C4-2B (cell line): ENCODE results near the gene ARHGEF26.

ENCODE experiments used
- H3K27ac ChIP-seq: fragments of 450-650 bp; 2 replicates; pipeline ENCODE4 v1.5.1; 2017
- CTCF ChIP-seq: fragments of 450-650 bp; conservative IDR thresholded peaks from 2 replicates; pipeline ENCODE4 v1.5.1; 2017; ENCODE audit warnings: mild to moderate bottlenecking
- ZFX ChIP-seq: fragments of 450-650 bp; IDR thresholded peaks from 2 replicates; pipeline ENCODE4 v1.6.1; 2017

Gene ARHGEF26

GRCh38 chr3:154101250-154101649 lies 19.9 kb upstream of the ARHGEF26 start:
- no peak for TF ChIP-seq ZFX
- no peak for TF ChIP-seq CTCF
- H3K27ac ChIP-seq = no peak overlapping the region

DNA sequence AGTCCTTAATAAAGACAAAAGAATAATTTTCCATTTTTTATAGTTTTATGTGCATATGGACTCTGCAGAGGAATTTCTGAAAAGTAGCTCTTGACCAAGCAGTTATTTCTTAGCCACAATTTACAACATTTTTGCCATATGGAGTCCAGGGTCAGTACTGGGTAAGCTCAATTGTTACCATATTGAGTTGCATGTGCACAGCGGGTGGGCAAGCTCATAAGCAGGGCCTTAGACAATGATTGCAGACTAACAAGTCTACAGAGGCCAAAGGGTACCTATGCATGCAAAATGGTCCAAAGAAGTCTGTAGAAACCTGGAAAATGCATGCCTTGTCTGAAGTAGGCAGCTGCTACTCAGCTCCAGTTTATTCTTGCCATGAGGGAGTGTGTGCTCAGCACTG lies 19.0 kb upstream of the ARHGEF26 start:
- H3K27ac ChIP-seq = no peak overlapping the region
- TF ChIP-seq ZFX (no peak), CTCF (no peak)

GRCh38 chr3:154105218-154105975 lies 15.8 kb upstream of the ARHGEF26 start:
- TF ChIP-seq CTCF (no peak), ZFX (no peak)

DNA sequence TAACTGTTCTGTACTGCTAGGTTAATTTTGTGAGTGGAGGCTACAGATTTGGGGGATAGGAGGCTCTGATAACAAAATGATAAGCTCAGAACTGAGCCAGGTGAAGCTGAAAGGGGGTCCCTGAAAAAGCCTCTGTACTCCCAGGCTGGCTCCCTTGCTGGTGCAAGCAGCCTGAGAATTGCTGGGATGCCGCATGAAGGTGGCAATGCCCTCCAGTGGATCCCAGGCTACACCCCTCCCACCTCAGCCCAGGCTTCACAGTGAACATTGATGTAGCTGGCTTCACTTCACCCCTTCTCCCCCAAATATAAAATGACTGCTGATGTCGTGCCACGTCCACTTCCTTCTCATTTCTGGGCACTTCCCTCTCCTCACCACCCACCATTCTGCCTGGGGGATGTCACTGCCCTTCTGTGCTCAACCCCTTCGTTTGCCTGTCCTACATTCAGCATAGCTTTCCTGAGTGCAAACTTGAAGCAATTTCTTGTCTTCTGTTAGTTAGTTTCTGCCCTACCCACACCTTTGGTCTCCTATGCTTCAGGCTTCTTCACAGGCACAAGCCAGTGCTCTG lies 9.7 kb upstream of the ARHGEF26 start:
- no peak for TF ChIP-seq ZFX
- no peak for TF ChIP-seq CTCF
- H3K27ac ChIP-seq = no peak overlapping the region

More at GRCh38 chr3:154105218-154105975, 15.8 kb upstream of the ARHGEF26 start:
- H3K27ac ChIP-seq = 0 out of 2 replicates have a peak overlapping the region, but pooled peaks have one; percentile 2

DNA sequence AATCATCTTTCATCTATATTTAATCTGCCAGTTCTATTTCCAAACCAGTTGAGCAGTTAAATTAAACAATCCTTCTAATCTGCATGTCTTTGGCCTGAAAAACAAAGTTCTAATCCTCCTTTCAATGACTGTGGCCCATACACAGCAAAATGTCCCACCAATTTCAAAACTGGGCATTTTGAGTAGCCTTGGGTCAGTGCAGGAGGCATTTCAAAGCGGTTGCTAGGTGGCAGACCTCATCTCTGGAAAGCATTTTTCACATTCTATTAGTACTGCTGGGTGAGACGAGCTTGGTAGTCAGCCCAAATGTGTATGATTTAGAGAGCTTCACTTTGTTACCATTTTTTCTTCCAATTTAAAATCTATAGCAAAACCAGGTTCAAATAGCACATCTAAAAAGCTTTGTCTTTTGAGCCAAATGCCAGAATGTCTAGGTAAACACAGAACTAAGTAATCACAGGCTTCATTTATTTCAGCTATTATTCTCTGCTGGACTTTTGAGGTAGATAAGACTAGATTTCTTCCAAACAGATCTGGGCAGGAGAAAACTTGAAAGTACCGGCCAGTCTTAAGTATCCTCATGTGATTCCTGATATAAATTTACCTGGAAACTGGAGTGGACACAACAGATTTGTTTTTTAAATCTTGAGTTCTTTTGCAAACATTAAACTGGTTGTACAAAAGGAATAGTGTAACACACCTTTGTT lies 8.9 kb upstream of the ARHGEF26 start:
- H3K27ac ChIP-seq = no peak overlapping the region
- TF ChIP-seq CTCF = no peak
- no peak for TF ChIP-seq ZFX

DNA sequence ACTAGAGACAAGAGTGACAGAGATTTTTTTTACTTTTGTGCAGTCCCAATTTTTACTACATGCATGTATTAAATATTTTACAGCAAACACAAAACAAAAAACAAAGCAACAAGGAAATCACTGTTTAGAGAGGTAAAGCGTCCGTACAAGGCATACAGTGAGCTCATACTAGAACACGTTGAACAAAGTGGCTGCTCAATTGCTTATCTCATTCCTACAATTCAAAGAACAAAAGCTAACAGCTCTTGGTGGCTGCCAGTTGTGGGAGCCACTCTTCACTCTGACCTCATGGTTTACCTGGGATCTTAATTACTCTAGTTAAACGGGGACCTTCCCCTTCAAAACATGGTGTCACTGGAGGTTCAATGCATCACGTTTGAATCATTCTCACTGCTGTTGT lies 7.6 kb upstream of the ARHGEF26 start:
- H3K27ac ChIP-seq = no peak overlapping the region
- no peak for TF ChIP-seq ZFX
- TF ChIP-seq CTCF = no peak

DNA sequence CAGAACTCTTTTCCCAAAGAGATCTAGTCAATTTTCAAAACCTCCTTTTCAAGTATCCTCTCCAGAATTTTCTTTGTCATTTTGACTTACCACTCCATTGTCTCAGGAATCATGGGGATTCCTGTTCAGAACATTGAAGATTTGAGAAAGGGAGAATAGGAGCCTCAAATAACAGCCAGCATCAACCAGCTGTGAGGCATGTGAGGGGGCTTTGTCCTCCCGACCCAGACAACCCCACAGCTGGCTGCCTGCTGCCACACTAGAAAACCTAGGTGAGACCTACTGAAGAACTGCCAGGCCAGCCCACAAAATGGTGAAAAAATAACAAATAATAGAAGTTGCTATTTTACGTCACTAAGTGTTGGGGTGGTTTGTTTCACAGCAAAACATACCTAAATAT lies 5.9 kb upstream of the ARHGEF26 start:
- TF ChIP-seq ZFX = no peak
- no peak for TF ChIP-seq CTCF
- H3K27ac ChIP-seq = no peak overlapping the region
